Hepatocyte (in vitro differentiated cells): Measurements from ENCODE around the gene CEP152.

Experiments used
- EZH2phosphoT487 ChIP-seq: fragments of 200-600 bp; sonication (generic); IDR thresholded peaks from one replicate; pipeline ENCODE4 v1.6.1; 2018; ENCODE audit warnings: antibody characterized with exemption, mild to moderate bottlenecking, low read depth, moderate library complexity; ENCODE audit not compliant: unreplicated experiment, severe bottlenecking
- TF ChIP-seq, protein P1 (sequence below): fragments of 200-600 bp; sonication (generic); IDR thresholded peaks from 2 replicates; pipeline ENCODE4 v1.5.1; 2016; ENCODE audit warnings: antibody characterized with exemption, mild to moderate bottlenecking; ENCODE audit not compliant: poor library complexity

DNA sequence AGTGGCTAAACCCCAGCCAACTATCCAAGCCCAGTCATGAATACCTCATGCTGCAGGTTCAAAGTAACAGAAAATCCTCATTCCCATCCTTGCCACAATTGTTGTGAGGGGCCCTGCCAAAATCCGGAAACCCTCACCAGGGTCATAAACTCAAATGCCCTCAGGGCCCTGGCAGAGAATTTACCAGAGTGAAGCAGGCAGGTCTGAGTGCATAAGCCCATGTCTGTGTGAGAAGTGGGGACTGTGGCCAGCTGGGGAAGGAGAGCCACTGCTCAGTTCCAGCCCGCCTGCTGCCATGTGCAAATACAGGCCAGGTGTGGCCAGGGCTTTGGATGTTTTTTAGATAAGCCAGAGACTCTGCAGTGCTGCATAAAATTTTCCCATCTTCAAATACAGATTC lies 7.0 kb downstream of the CEP152 start:
- TF ChIP-seq, protein P1, sequence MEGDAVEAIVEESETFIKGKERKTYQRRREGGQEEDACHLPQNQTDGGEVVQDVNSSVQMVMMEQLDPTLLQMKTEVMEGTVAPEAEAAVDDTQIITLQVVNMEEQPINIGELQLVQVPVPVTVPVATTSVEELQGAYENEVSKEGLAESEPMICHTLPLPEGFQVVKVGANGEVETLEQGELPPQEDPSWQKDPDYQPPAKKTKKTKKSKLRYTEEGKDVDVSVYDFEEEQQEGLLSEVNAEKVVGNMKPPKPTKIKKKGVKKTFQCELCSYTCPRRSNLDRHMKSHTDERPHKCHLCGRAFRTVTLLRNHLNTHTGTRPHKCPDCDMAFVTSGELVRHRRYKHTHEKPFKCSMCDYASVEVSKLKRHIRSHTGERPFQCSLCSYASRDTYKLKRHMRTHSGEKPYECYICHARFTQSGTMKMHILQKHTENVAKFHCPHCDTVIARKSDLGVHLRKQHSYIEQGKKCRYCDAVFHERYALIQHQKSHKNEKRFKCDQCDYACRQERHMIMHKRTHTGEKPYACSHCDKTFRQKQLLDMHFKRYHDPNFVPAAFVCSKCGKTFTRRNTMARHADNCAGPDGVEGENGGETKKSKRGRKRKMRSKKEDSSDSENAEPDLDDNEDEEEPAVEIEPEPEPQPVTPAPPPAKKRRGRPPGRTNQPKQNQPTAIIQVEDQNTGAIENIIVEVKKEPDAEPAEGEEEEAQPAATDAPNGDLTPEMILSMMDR: no peak
- no peak for TF ChIP-seq EZH2phosphoT487
